ENCODE measurements around the gene ALDH3B2. TPM values are rescaled to one million over a fixed set of nuclear protein-coding genes. Genes with fewer than 3 reads are reported as not detected.

Gene ALDH3B2
- total RNA-seq, 1 donor from 2014 or later: not detected

GRCh38 chr11:67630228-67630942 is 44.0 kb downstream of the ALDH3B2 start:
- TF ChIP-seq, protein P1, sequence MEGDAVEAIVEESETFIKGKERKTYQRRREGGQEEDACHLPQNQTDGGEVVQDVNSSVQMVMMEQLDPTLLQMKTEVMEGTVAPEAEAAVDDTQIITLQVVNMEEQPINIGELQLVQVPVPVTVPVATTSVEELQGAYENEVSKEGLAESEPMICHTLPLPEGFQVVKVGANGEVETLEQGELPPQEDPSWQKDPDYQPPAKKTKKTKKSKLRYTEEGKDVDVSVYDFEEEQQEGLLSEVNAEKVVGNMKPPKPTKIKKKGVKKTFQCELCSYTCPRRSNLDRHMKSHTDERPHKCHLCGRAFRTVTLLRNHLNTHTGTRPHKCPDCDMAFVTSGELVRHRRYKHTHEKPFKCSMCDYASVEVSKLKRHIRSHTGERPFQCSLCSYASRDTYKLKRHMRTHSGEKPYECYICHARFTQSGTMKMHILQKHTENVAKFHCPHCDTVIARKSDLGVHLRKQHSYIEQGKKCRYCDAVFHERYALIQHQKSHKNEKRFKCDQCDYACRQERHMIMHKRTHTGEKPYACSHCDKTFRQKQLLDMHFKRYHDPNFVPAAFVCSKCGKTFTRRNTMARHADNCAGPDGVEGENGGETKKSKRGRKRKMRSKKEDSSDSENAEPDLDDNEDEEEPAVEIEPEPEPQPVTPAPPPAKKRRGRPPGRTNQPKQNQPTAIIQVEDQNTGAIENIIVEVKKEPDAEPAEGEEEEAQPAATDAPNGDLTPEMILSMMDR (IDR thresholded peaks at IDR 0.05): no peak
- ChIA-PET POLR2A (interaction anchor here (0.7 to 4.3 kb wide), 19 partner anchors 9 to 278 kb away, joined by 3 to 58 read pairs (median 3); partner anchors contain the start of genes ACY3, CDK2AP2, GSTP1 and PITPNM1), CTCF (interaction anchor here (0.7 to 4.7 kb wide), 11 partner anchors 11 to 84 kb away, joined by 3 to 43 read pairs (median 6); no protein-coding TSS in a partner anchor)
- ATAC-seq (ENCODE audit: low read depth) (peak; percentile 78), DNase-seq (peak; percentile 92)
- intact Hi-C loops (cut with micrococcal nuclease): loop anchor here (1.0 to 5.0 kb wide), 5 partner anchors 10 to 278 kb away; partner anchors contain the start of genes POLD4, PPP1CA and TBC1D10C
- Mint-ChIP-seq H3K4me3 (peak overlapping the region; percentile 87), H3K9me3 (no peaks in the 10 kb centered on the region), H3K27ac (peak overlapping the region; percentile 88), H3K36me3 (ENCODE audit: low read depth) (peaks cover 1% of the 10 kb centered on the region), H3K27me3 (no peaks in the 10 kb centered on the region), H3K4me1 (peaks cover 13% of the 10 kb centered on the region)

DNA sequence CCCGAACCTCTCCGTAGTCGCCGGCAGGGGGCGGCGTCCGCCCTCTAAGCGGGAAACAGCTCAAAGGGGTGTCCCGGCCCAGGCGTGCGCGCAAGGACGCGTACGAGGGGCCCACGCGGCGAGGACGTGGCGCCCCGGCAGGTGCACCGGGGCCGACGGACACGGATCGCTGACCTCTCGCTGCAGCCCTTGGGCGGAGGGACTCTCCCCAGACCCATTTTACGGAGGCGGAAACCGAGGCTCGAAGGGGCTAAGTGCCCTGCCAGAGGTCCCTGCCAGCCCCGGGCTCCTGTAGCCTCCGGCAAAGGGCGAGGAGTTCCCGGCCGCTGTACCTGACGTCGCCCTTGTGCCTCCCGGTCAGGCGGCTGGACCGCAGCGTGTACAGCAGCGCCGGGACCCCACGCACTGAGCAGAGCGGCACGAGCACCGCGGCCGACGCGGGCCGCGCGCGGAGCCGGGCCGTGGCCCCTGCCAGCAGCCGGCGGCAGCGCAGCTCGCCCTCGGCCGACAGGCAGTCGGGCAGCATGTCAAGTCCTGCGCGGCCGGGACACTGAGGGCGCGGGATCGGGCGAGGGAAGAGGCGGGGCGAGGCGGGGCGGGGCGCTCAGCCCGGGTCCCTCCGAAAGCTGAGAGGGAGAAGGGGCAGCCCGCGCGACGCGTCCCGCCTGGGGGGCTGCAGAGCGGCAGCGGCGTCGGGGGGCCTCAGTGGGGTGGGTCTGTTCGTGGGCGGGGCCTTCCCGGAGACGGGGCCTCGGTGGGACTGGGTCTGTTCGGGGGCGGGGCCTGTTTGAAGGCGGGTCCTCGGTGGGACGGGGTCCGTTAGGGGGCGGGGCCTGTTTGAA is 44.8 kb downstream of the ALDH3B2 start, which contains the start of gene NUDT8:
TSS of gene NUDT8 (minus strand) at position 552 of the 842 bp plus-strand sequence. CDS start at position 526, 26 bp downstream.
- POLR2A ChIA-PET: interaction anchor here (0.6 to 4.3 kb wide), 22 partner anchors 9 to 277 kb away, joined by 3 to 58 read pairs (median 4); partner anchors contain the start of genes ACY3, CDK2AP2, GSTP1 and PITPNM1
- peak; percentile 56 for ATAC-seq (ENCODE audit: low read depth)
- Mint-ChIP-seq H3K4me3 (peak within 1 kb of the TSS; percentile 87), H3K9me3 (no peaks in the 10 kb centered on the region), H3K27me3 (no peaks in the 10 kb centered on the region), H3K4me1 (peaks cover 13% of the 10 kb centered on the region), H3K27ac (peak within 1 kb of the TSS; percentile 88), H3K36me3 (ENCODE audit: low read depth) (peaks cover 1% of the 10 kb centered on the region)
- TF ChIP-seq, protein P1 (IDR thresholded peaks at IDR 0.05): no peak
- peak; percentile 91 for DNase-seq
- intact Hi-C loops (cut with micrococcal nuclease): loop anchor here (1.0 to 5.0 kb wide), 11 partner anchors 11 to 277 kb away; partner anchors contain the start of genes GSTP1, POLD4, PPP1CA and TBC1D10C
- CTCF ChIA-PET: interaction anchor here (0.6 to 4.7 kb wide), 18 partner anchors 10 to 85 kb away, joined by 3 to 43 read pairs (median 4); partner anchors contain the start of genes ACY3 and GSTP1

- Mint-ChIP-seq H3K27ac (peak overlapping the region; percentile 73), H3K27me3 (no peaks in the 10 kb centered on the region), H3K4me3 (peak overlapping the region; percentile 63), H3K36me3 (ENCODE audit: low read depth) (peaks cover 1% of the 10 kb centered on the region), H3K4me1 (peaks cover 13% of the 10 kb centered on the region), H3K9me3 (no peaks in the 10 kb centered on the region)
- ChIA-PET CTCF (interaction anchor here (0.6 to 4.7 kb wide), 18 partner anchors 9 to 86 kb away, joined by 3 to 43 read pairs (median 4); partner anchors contain the start of genes ACY3 and GSTP1), POLR2A (interaction anchor here (0.6 to 4.3 kb wide), 11 partner anchors 14 to 228 kb away, joined by 3 to 58 read pairs (median 4); partner anchors contain the start of genes ACY3, CDK2AP2, GSTP1 and PPP1CA)
- intact Hi-C loops (cut with micrococcal nuclease): loop anchor here (1.0 to 5.0 kb wide), 6 partner anchors 15 to 163 kb away; partner anchors contain the start of gene GSTP1
- TF ChIP-seq, protein P1 (IDR thresholded peaks at IDR 0.05): no peak
- no peak for ATAC-seq (ENCODE audit: low read depth)
- DNase-seq: no peak
Measured at GRCh38 chr11:67628710-67629385, 45.6 kb downstream of the ALDH3B2 start.

GRCh38 chr11:67627812-67628624 is 46.4 kb downstream of the ALDH3B2 start:
- TF ChIP-seq, protein P1 (IDR thresholded peaks at IDR 0.05): no peak
- Mint-ChIP-seq H3K4me1 (peaks cover 13% of the 10 kb centered on the region), H3K36me3 (ENCODE audit: low read depth) (peaks cover 1% of the 10 kb centered on the region), H3K9me3 (no peaks in the 10 kb centered on the region), H3K4me3 (no peak overlapping the region), H3K27ac (peak overlapping the region; percentile 1), H3K27me3 (no peaks in the 10 kb centered on the region)
- intact Hi-C loops (cut with micrococcal nuclease): loop anchor here (2.0 to 5.0 kb wide), 2 partner anchors 63 to 164 kb away; no protein-coding TSS in a partner anchor
- DNase-seq (no peak), ATAC-seq (ENCODE audit: low read depth) (no peak)
- CTCF ChIA-PET: interaction anchor here (1.4 to 4.7 kb wide), 4 partner anchors 14 to 56 kb away, joined by 3 to 43 read pairs (median 18); no protein-coding TSS in a partner anchor
- POLR2A ChIA-PET: interaction anchor here (1.2 to 4.3 kb wide), 4 partner anchors 14 to 227 kb away, joined by 4 to 58 read pairs (median 15); partner anchors contain the start of genes GSTP1 and PPP1CA

Data from activated B cell treated with CpG ODN at 0.5 μM for 24 hours (primary cell).